ENCODE measurements around the gene ADCK1.
"Not testable (repeated sequence)": the region's sequence is repeated elsewhere in the genome, so short reads cannot be mapped to it uniquely, and the experiment has no call there.

Gene ADCK1

GRCh38 chr14:77812028-77812427 lies 12.1 kb downstream of the ADCK1 start:
- DNase-seq = peak; percentile 13

- DNase-seq = not testable (repeated sequence)
These were observed 12.8 kb downstream of the ADCK1 start for GRCh38 chr14:77812682-77813081.

GRCh38 chr14:77822307-77822706 lies 22.4 kb downstream of the ADCK1 start:
- DNase-seq = no peak

- no peak for DNase-seq
These were observed 22.8 kb downstream of the ADCK1 start for GRCh38 chr14:77822741-77823140.

- DNase-seq = no peak
These were observed 23.5 kb downstream of the ADCK1 start for GRCh38 chr14:77823378-77823777.

- DNase-seq = no peak
These were observed 26.1 kb downstream of the ADCK1 start for GRCh38 chr14:77825895-77826519.

- no peak for DNase-seq
These were observed 30.8 kb downstream of the ADCK1 start for GRCh38 chr14:77830692-77831091.

- DNase-seq = no peak
These were observed 32.4 kb downstream of the ADCK1 start for GRCh38 chr14:77832297-77832696.

GRCh38 chr14:77837926-77838325 lies 38.0 kb downstream of the ADCK1 start:
- no peak for DNase-seq

GRCh38 chr14:77838831-77839511 lies 39.1 kb downstream of the ADCK1 start:
- no peak for DNase-seq

- DNase-seq = no peak
These were observed 43.3 kb downstream of the ADCK1 start for GRCh38 chr14:77843195-77843594.

- no peak for DNase-seq
These were observed 43.7 kb downstream of the ADCK1 start for GRCh38 chr14:77843651-77844050.

- no peak for DNase-seq
These were observed 44.9 kb downstream of the ADCK1 start for GRCh38 chr14:77844802-77845201.

GRCh38 chr14:77848031-77848430 lies 48.1 kb downstream of the ADCK1 start:
- DNase-seq = no peak

- DNase-seq = no peak
These were observed 49.8 kb downstream of the ADCK1 start for GRCh38 chr14:77849711-77850110.

GRCh38 chr14:77853919-77854318 lies 54.0 kb downstream of the ADCK1 start:
- DNase-seq = no peak

GRCh38 chr14:77856941-77857340 lies 57.0 kb downstream of the ADCK1 start:
- no peak for DNase-seq

- DNase-seq = no peak
These were observed 60.1 kb downstream of the ADCK1 start for GRCh38 chr14:77859934-77860570.

GRCh38 chr14:77861201-77861600 lies 61.3 kb downstream of the ADCK1 start:
- no peak for DNase-seq

GRCh38 chr14:77862154-77862786 lies 62.4 kb downstream of the ADCK1 start:
- DNase-seq = peak; percentile 83

- DNase-seq = no peak
These were observed 64.2 kb downstream of the ADCK1 start for GRCh38 chr14:77864085-77864484.

GRCh38 chr14:77864580-77864979 lies 64.7 kb downstream of the ADCK1 start:
- no peak for DNase-seq

- DNase-seq = no peak
These were observed 65.5 kb downstream of the ADCK1 start for GRCh38 chr14:77865455-77865854.

GRCh38 chr14:77866932-77867331 lies 67.0 kb downstream of the ADCK1 start:
- DNase-seq = no peak

All from activated CD4-positive, alpha-beta T cell treated with anti-CD3 and anti-CD28 coated beads, Interleukin-2, Interleukin-6, amounts not matched to agents 100 ng/mL and 50 ng/mL, durations not matched to agents 16 hours and 8 hours (primary cell).